Measurements from ENCODE around the gene SAMD10. TPM values are rescaled to one million over a fixed set of nuclear protein-coding genes. Genes with fewer than 3 reads are reported as not detected.

Gene SAMD10
- total RNA-seq, 1 experiment from 2014 or later, result not detected

Other genes starting within 250 kb of the SAMD10 start
- gene LIME1, start 243.0 kb downstream of the SAMD10 start, total RNA-seq (2014; rRNA removed; shearing (Covaris generic)), result 4.5 and 10.0 TPM in 2 replicates
- 52.8 and 64.7 TPM in 2 replicates for gene SLC2A4RG, start 239.9 kb downstream of the SAMD10 start, total RNA-seq (2014; rRNA removed; shearing (Covaris generic))
- gene ZBTB46, start 148.4 kb downstream of the SAMD10 start, total RNA-seq (2014; rRNA removed; shearing (Covaris generic)), result 4.0 and 5.0 TPM in 2 replicates
- not detected in 2 replicates for gene ABHD16B, start 118.1 kb downstream of the SAMD10 start, total RNA-seq (2014; rRNA removed; shearing (Covaris generic))
- 96.4 and 105 TPM in 2 replicates for gene TPD52L2, start 114.4 kb downstream of the SAMD10 start, total RNA-seq (2014; rRNA removed; shearing (Covaris generic))
- gene DNAJC5, start 84.5 kb downstream of the SAMD10 start, total RNA-seq (2014; rRNA removed; shearing (Covaris generic)), result 79.6 and 81.1 TPM in 2 replicates
- gene UCKL1, start 23.2 kb downstream of the SAMD10 start, total RNA-seq (2014; rRNA removed; shearing (Covaris generic)), result 27.1 and 35.0 TPM in 2 replicates
- gene ZNF512B, start 9.7 kb downstream of the SAMD10 start, total RNA-seq (2014; rRNA removed; shearing (Covaris generic)), result 19.1 and 19.6 TPM in 2 replicates
- 70.1 and 71.9 TPM in 2 replicates for gene PRPF6, start 1.5 kb upstream of the SAMD10 start, total RNA-seq (2014; rRNA removed; shearing (Covaris generic))
- 2.0 and 3.0 TPM in 2 replicates for gene C20orf204, start 56.5 kb upstream of the SAMD10 start, total RNA-seq (2014; rRNA removed; shearing (Covaris generic))
- gene SOX18, start 70.0 kb upstream of the SAMD10 start, total RNA-seq (2014; rRNA removed; shearing (Covaris generic)), result 0.13 and 0.14 TPM in 2 replicates
- gene TCEA2, start 83.6 kb upstream of the SAMD10 start, total RNA-seq (2014; rRNA removed; shearing (Covaris generic)), result 12.6 and 16.9 TPM in 2 replicates
- 17.2 and 18.8 TPM in 2 replicates for gene RGS19, start 99.9 kb upstream of the SAMD10 start, total RNA-seq (2014; rRNA removed; shearing (Covaris generic))
- gene OPRL1, start 100.4 kb upstream of the SAMD10 start, total RNA-seq (2014; rRNA removed; shearing (Covaris generic)), result 0.28 and 0.43 TPM in 2 replicates
- not detected in 2 replicates for gene LKAAEAR1, start 104.8 kb upstream of the SAMD10 start, total RNA-seq (2014; rRNA removed; shearing (Covaris generic))
- gene NPBWR2, start 127.9 kb upstream of the SAMD10 start, total RNA-seq (2014; rRNA removed; shearing (Covaris generic)), result not detected in 2 replicates
- 0.10 TPM in 1 of 2 replicates, not detected in the other for gene MYT1, start 184.8 kb upstream of the SAMD10 start, total RNA-seq (2014; rRNA removed; shearing (Covaris generic))